Endothelial cell (in vitro differentiated cells): ENCODE measurements around the gene VSTM4. TPM values are rescaled to one million over a fixed set of nuclear protein-coding genes. Genes with fewer than 3 reads are reported as not detected.

Experiments
- DNase-seq: peaks from one replicate; pipeline ENCODE4 v3.0.0; 2021; ENCODE audit warnings: low spot score
- H3K27ac Mint-ChIP-seq: one replicate; pipeline ENCODE4 v1.8.0; 2021; ENCODE audit warnings: mixed read lengths, inconsistent platforms; ENCODE audit not compliant: unreplicated experiment
- H3K27me3 Mint-ChIP-seq: one replicate; pipeline ENCODE4 v1.8.0; 2021; ENCODE audit warnings: mild to moderate bottlenecking, moderate library complexity, mixed read lengths, inconsistent platforms; ENCODE audit not compliant: unreplicated experiment
- H3K36me3 Mint-ChIP-seq: one replicate; pipeline ENCODE4 v1.8.0; 2021; ENCODE audit warnings: mild to moderate bottlenecking, low read depth, mixed read lengths, inconsistent platforms; ENCODE audit not compliant: unreplicated experiment
- H3K4me1 Mint-ChIP-seq: one replicate; pipeline ENCODE4 v1.8.0; 2021; ENCODE audit warnings: mild to moderate bottlenecking, mixed read lengths, inconsistent platforms; ENCODE audit not compliant: unreplicated experiment
- H3K4me3 Mint-ChIP-seq: one replicate; pipeline ENCODE4 v1.8.0; 2021; ENCODE audit warnings: mild to moderate bottlenecking, mixed read lengths, inconsistent platforms; ENCODE audit not compliant: unreplicated experiment
- H3K9me3 Mint-ChIP-seq: one replicate; pipeline ENCODE4 v1.8.0; 2021; ENCODE audit warnings: mixed read lengths, inconsistent platforms; ENCODE audit not compliant: unreplicated experiment
- CTCF ChIP-seq: fragments of 200-600 bp; sonication (generic); IDR thresholded peaks from one replicate; pipeline ENCODE4 v1.5.0; 2021; ENCODE audit warnings: antibody characterized with exemption; ENCODE audit not compliant: unreplicated experiment
- total RNA-seq: library from RNA; stranded (reverse); fragmentation: NEBNext Ultra II Directional; extraction: Animal tissue kit (Norgen Biotek cat#: 25700); gene quantifications from one replicate; pipeline ENCODE4 v1.2.1, GENCODE V29; 2021; ENCODE audit not compliant: unreplicated experiment

Gene VSTM4
- total RNA-seq, 1 donor from 2014 or later: 0.38 TPM

GRCh38 chr10:49136525-49136924 lies 21.2 kb upstream of the VSTM4 start:
- no peaks in the 10 kb centered on the region for H3K27me3 Mint-ChIP-seq
- H3K4me1 Mint-ChIP-seq: peaks cover 3% of the 10 kb centered on the region
- H3K27ac Mint-ChIP-seq: no peak overlapping the region
- H3K36me3 Mint-ChIP-seq: no peaks in the 10 kb centered on the region
- no peaks in the 10 kb centered on the region for H3K9me3 Mint-ChIP-seq
- no peak for TF ChIP-seq CTCF
- no peak overlapping the region for H3K4me3 Mint-ChIP-seq
- DNase-seq: no peak

- Mint-ChIP-seq H3K4me3 (no peak overlapping the region), H3K27ac (no peak overlapping the region), H3K36me3 (no peaks in the 10 kb centered on the region)
These were observed 20.4 kb upstream of the VSTM4 start for GRCh38 chr10:49135575-49136313.

GRCh38 chr10:49134327-49134726 lies 19.0 kb upstream of the VSTM4 start:
- Mint-ChIP-seq H3K4me3 (no peak overlapping the region), H3K9me3 (no peaks in the 10 kb centered on the region), H3K27ac (no peak overlapping the region), H3K4me1 (peaks cover 3% of the 10 kb centered on the region), H3K36me3 (no peaks in the 10 kb centered on the region), H3K27me3 (peaks cover 5% of the 10 kb centered on the region)
- no peak for DNase-seq
- TF ChIP-seq CTCF: no peak

More at GRCh38 chr10:49135575-49136313, 20.4 kb upstream of the VSTM4 start:
- peaks cover 3% of the 10 kb centered on the region for H3K4me1 Mint-ChIP-seq
- H3K27me3 Mint-ChIP-seq: peaks cover 3% of the 10 kb centered on the region
- H3K9me3 Mint-ChIP-seq: no peaks in the 10 kb centered on the region
- TF ChIP-seq CTCF: no peak
- DNase-seq: no peak

GRCh38 chr10:49133706-49134248 lies 18.5 kb upstream of the VSTM4 start, which contains the start of gene FAM170B:
FAM170B (minus strand) TSS chr10:49134021; CDS start chr10:49133918, 103 bp downstream.
- H3K4me3 Mint-ChIP-seq: no peak within 1 kb of the TSS
- H3K27ac Mint-ChIP-seq: no peak within 1 kb of the TSS
- H3K9me3 Mint-ChIP-seq: no peaks in the 10 kb centered on the region
- H3K36me3 Mint-ChIP-seq: no peaks in the 10 kb centered on the region
- TF ChIP-seq CTCF: no peak
- H3K27me3 Mint-ChIP-seq: peaks cover 5% of the 10 kb centered on the region
- H3K4me1 Mint-ChIP-seq: peaks cover 3% of the 10 kb centered on the region
- DNase-seq: no peak

GRCh38 chr10:49132362-49132737 lies 17.0 kb upstream of the VSTM4 start:
- Mint-ChIP-seq H3K27me3 (peaks cover 7% of the 10 kb centered on the region), H3K9me3 (no peaks in the 10 kb centered on the region), H3K4me3 (no peak overlapping the region), H3K36me3 (no peaks in the 10 kb centered on the region), H3K4me1 (peaks cover 3% of the 10 kb centered on the region), H3K27ac (no peak overlapping the region)
- DNase-seq: no peak
- no peak for TF ChIP-seq CTCF
